HepG2 (cell line): ENCODE measurements around the gene CDYL. TPM values are rescaled to one million over a fixed set of nuclear protein-coding genes. Genes with fewer than 3 reads are reported as not detected.

ENCODE experiments used
- ARID4A ChIP-seq: sonication (generic); formaldehyde crosslinking; IDR thresholded peaks from 2 replicates; pipeline ENCODE4 v1.5.0; 2020; ENCODE audit warnings: mild to moderate bottlenecking, missing genetic modification reagents, borderline replicate concordance
- CEBPB ChIP-seq: IDR thresholded peaks from 2 replicates; pipeline ENCODE4 v1.6.1; 2011; ENCODE audit warnings: low read depth, low read length, improper control_type of control experiment, borderline replicate concordance
- CSRNP1 ChIP-seq: sonication (generic); formaldehyde crosslinking; IDR thresholded peaks from 2 replicates; pipeline ENCODE4 v1.8.1; 2023; ENCODE audit warnings: mild to moderate bottlenecking, missing genetic modification reagents
- MED1 ChIP-seq: sonication (generic); formaldehyde crosslinking; IDR thresholded peaks from 2 replicates; pipeline ENCODE4 v1.4.0; 2020; ENCODE audit warnings: missing genetic modification reagents
- MXD1 ChIP-seq: sonication (generic); formaldehyde crosslinking; IDR thresholded peaks from 2 replicates; pipeline ENCODE4 v1.4.0; 2020; ENCODE audit warnings: mild to moderate bottlenecking, missing genetic modification reagents
- PAXIP1 ChIP-seq: sonication (generic); formaldehyde crosslinking; conservative IDR thresholded peaks from 2 replicates; pipeline ENCODE4 v1.4.0; 2020; ENCODE audit warnings: mild to moderate bottlenecking, missing genetic modification reagents, moderate library complexity
- PHB2 ChIP-seq: fragments of 450-650 bp; IDR thresholded peaks from 2 replicates; pipeline ENCODE4 v1.6.1; 2018; ENCODE audit not compliant: partially characterized antibody
- RBFOX2 ChIP-seq: fragments of 200-400 bp; formaldehyde crosslinking; IDR thresholded peaks from 2 replicates; pipeline ENCODE4 v1.6.1; 2017; ENCODE audit warnings: low read depth, mild to moderate bottlenecking, low read length
- ZBTB49 ChIP-seq: sonication (generic); formaldehyde crosslinking; IDR thresholded peaks from 2 replicates; pipeline ENCODE4 v1.4.0; 2020; ENCODE audit warnings: missing genetic modification reagents, borderline replicate concordance
- ZNF121 ChIP-seq: sonication (generic); formaldehyde crosslinking; IDR thresholded peaks from 2 replicates; pipeline ENCODE4 v1.5.0; 2020; ENCODE audit warnings: mild to moderate bottlenecking, missing genetic modification reagents
- ZNF264 ChIP-seq: sonication (generic); formaldehyde crosslinking; IDR thresholded peaks from 2 replicates; pipeline ENCODE4 v1.4.0; 2020; ENCODE audit warnings: missing genetic modification reagents
- ZNF430 ChIP-seq: sonication (generic); formaldehyde crosslinking; IDR thresholded peaks from 2 replicates; pipeline ENCODE4 v1.9.0; 2021; ENCODE audit warnings: mild to moderate bottlenecking, missing genetic modification reagents
- ZNF550 ChIP-seq: sonication (generic); formaldehyde crosslinking; IDR thresholded peaks from 2 replicates; pipeline ENCODE4 v1.4.0; 2020; ENCODE audit warnings: mild to moderate bottlenecking, missing genetic modification reagents, borderline replicate concordance
- ZNF652 ChIP-seq: IDR thresholded peaks from 2 replicates; pipeline ENCODE4 v1.6.1; 2016; ENCODE audit warnings: low read depth, borderline replicate concordance
- ZNF737 ChIP-seq: sonication (generic); formaldehyde crosslinking; IDR thresholded peaks from 2 replicates; pipeline ENCODE4 v1.5.0; 2020; ENCODE audit warnings: missing genetic modification reagents, mild to moderate bottlenecking, borderline replicate concordance
- polyA plus RNA-seq, 8 experiments: library from polyadenylated mRNA; depleted of rRNA in 3 of 8; stranded (reverse) in 7 of 8; unstranded in 1 of 8; fragments of >200 nt; fragmentation: Illumina TruSeq in 4 of 8; extraction: Trizol in 4 of 8; gene quantifications; 2 replicates each; pipeline versions ENCODE4 v1.2.1 to v1.2.3, GENCODE V29; 2011 to 2016; ENCODE audit warnings: low read depth in 4 of 8, missing spikeins in 1 of 8, mixed read lengths in 1 of 8; ENCODE audit not compliant: insufficient read depth in 1 of 8
- total RNA-seq, 5 experiments: library from RNA; depleted of rRNA; stranded (reverse); fragments of >200 nt; fragmentation: Illumina TruSeq; extraction: Trizol; gene quantifications; 2 replicates each; pipeline ENCODE4 v1.2.3, GENCODE V29; 2016; ENCODE audit warnings: low read depth in 1 of 5

CDYL gene
- total and polyA plus RNA-seq, 2 of the 13 experiments (the other 11 are each of a cell fraction or from before 2014, with no cell fraction given): 22.8 to 105 TPM

GRCh38 chr6:4809999-4810918 lies 34.1 kb downstream of the CDYL start (continued):
- no peak for TF ChIP-seq ZBTB49
- peak; percentile 98 for TF ChIP-seq ZNF264
- no peak for TF ChIP-seq MXD1 (CRISPR knock-in tag)
- no peak for TF ChIP-seq RBFOX2
- peak; percentile 71 for TF ChIP-seq PAXIP1 (CRISPR knock-in tag)
- no peak for TF ChIP-seq ZNF430 (CRISPR knock-in tag)
- no peak for TF ChIP-seq ZNF550 (CRISPR knock-in tag)
- peak; percentile 18; the same call in 1 of the 2 replicates for TF ChIP-seq CEBPB
- TF ChIP-seq ARID4A (CRISPR knock-in tag): no peak
- TF ChIP-seq ZNF737 (CRISPR knock-in tag): no peak
- no peak for TF ChIP-seq CSRNP1
- TF ChIP-seq PHB2: no peak
- TF ChIP-seq ZNF652 (CRISPR knock-in tag): no peak; the same call in 1 of the 2 replicates
- TF ChIP-seq ZNF121 (CRISPR knock-in tag): no peak
- TF ChIP-seq MED1 (CRISPR knock-in tag): 0 out of 2 replicates have a peak, but pooled peaks have one; percentile 30
